Small intestine (tissue), 7 donors: ENCODE measurements around the gene SPHK2. TPM values are rescaled to one million over a fixed set of nuclear protein-coding genes. Genes with fewer than 3 reads are reported as not detected.
A peak's percentile ranks its signal among the peaks of the same experiment; 100 is the strongest.

Source experiments
- DNase-seq, 2 donors: peaks; one replicate each; pipeline versions ENCODE4 v3.0.0 to v3.0.0-alpha.2; 2013
- FAIRE-seq: peaks from 2 replicates; lab custom pipeline; 2012; peaks lifted over from hg19 to GRCh38; lab: Jason Lieb, UNC
- H3K27ac ChIP-seq, 3 donors: one replicate each; pipeline ENCODE4 v1.5.1; 2013; ENCODE audit warnings: low read length in 2 of 3, mild to moderate bottlenecking in 2 of 3, control low read depth in 1 of 3, inconsistent platforms in 1 of 3, low read depth in 1 of 3, moderate library complexity in 1 of 3
- H3K27me3 ChIP-seq, 3 donors: one replicate each; pipeline ENCODE4 v1.6.1; 2013; ENCODE audit warnings: low read length in 3 of 3, inconsistent platforms in 1 of 3; ENCODE audit not compliant: control insufficient read depth in 3 of 3, insufficient read depth in 3 of 3
- H3K36me3 ChIP-seq, 3 donors: one replicate each; pipeline ENCODE4 v1.6.1; 2013; ENCODE audit warnings: low read length in 3 of 3, inconsistent platforms in 1 of 3, low read depth in 1 of 3, mild to moderate bottlenecking in 1 of 3, moderate library complexity in 1 of 3; ENCODE audit not compliant: control insufficient read depth in 3 of 3, insufficient read depth in 2 of 3
- H3K4me1 ChIP-seq, 3 donors: one replicate each; pipeline ENCODE4 v1.6.1; 2013; ENCODE audit warnings: low read length in 2 of 3, inconsistent platforms in 1 of 3, low read depth in 1 of 3, mild to moderate bottlenecking in 1 of 3, moderate library complexity in 1 of 3; ENCODE audit not compliant: control insufficient read depth in 3 of 3, insufficient read depth in 2 of 3
- H3K4me3 ChIP-seq, 3 donors: one replicate each; pipeline ENCODE4 v1.5.1; 2013; ENCODE audit warnings: low read length in 3 of 3, control low read depth in 1 of 3, inconsistent platforms in 1 of 3, low read depth in 1 of 3, mild to moderate bottlenecking in 1 of 3, moderate library complexity in 1 of 3
- H3K9me3 ChIP-seq, 2 donors: one replicate each; pipeline ENCODE4 v1.6.1; 2013; ENCODE audit warnings: low read depth in 1 of 2, low read length in 1 of 2; ENCODE audit not compliant: control insufficient read depth in 2 of 2, insufficient read depth in 1 of 2
- WGBS, 3 donors: extraction: QIAGEN DNeasy Blood & Tissue Kit; methylation state at CpG; one replicate each; pipeline ENCODE4 v1.1.7; 2013; 5-methylcytosine and 5-hydroxymethylcytosine counted together
- polyA plus RNA-seq, 4 donors: library from polyadenylated mRNA; stranded (reverse) in 3 of 4; unstranded in 1 of 4; fragments of 200-250 nt in 3 of 4; fragments of 120-200 nt in 1 of 4; gene quantifications; one replicate each; pipeline versions ENCODE4 v1.2.1 to v1.2.3, GENCODE V29; 2013
- donor health status: healthy with polysubstance abuse.
- donor health status: control.
- donor health status: control.
- donor health status: Bipolar disorder and iron deficiency.
- donor health status: healthy.

The SPHK2 gene
- polyA plus RNA-seq, 4 donors = 22.1 to 85.7 (median 49.9) TPM

DNA sequence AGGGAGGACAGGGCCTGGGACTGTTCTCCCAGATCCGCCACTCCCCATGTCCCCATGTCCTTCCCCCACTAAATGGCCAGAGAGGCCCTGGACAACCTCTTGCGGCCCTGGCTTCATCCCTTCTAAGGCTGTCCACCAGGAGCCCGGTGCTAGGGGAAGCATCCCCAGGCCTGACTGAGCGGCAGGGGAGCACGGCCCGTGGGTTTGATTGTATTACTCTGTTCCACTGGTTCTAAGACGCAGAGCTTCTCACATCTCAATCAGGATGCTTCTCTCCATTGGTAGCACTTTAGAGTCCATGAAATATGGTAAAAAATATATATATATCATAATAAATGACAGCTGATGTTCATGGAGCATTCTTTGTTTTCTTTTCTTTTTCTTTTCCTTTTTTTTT lies 11.9 kb upstream of the SPHK2 start:
- Histone ChIP-seq H3K4me3 (no peak overlapping the region), H3K27ac (no peak overlapping the region), H3K27me3 (no peaks in the 10 kb centered on the region), H3K9me3 (no peaks in the 10 kb centered on the region), H3K4me1 (peaks cover 0 to 6% (median 0%) of the 10 kb centered on the region in 3 donors), H3K36me3 (peaks cover 0 to 74% (median 2%) of the 10 kb centered on the region in 3 donors)
- WGBS, 3 donors = 87 to 93% (median 88%) methylated on average over 7 of the region's 7 CpGs
- FAIRE-seq (no peak), DNase-seq (no peak)

DNA sequence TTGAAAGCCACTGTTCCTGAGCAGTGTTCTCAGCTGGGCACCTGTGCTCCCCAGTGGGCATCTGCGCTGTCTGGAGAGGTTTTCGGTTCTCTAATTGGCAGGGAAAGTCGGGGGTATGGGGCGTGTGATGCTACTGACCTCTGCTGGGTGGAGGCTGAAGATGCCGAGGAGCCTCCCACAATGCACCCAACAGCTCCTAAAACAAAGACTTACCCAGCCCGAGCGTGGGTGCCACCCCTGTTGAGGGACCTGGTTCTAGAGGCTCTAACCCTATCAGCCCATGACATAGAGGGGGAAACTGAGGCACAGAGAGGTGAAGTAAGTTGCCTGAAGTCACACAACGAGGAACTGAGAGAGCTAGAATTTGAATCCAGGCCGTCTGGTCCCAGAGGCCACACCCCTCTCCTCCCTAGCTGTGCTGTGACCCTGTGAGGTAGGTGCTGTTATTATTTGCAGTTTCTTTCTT lies 10.5 kb upstream of the SPHK2 start:
- DNase-seq = peak; percentile 50 to 54
- H3K4me1 ChIP-seq = peaks cover 0 to 14% (median 0%) of the 10 kb centered on the region in 3 donors
- H3K4me3 ChIP-seq = no peak overlapping the region
- 17 to 20% (median 18%) methylated on average over 9 of the region's 9 CpGs for WGBS, 3 donors
- no peaks in the 10 kb centered on the region for H3K9me3 ChIP-seq
- H3K27me3 ChIP-seq = no peaks in the 10 kb centered on the region
- H3K27ac ChIP-seq = no peak overlapping the region
- peaks cover 0 to 74% (median 2%) of the 10 kb centered on the region in 3 donors for H3K36me3 ChIP-seq
- FAIRE-seq = no peak

GRCh38 chr19:48609571-48610108 lies 9.7 kb upstream of the SPHK2 start:
- Histone ChIP-seq H3K27ac (no peak overlapping the region), H3K27me3 (no peaks in the 10 kb centered on the region), H3K4me1 (peaks cover 0 to 15% (median 0%) of the 10 kb centered on the region in 3 donors), H3K4me3 (no peak overlapping the region), H3K36me3 (peaks cover 0 to 71% (median 2%) of the 10 kb centered on the region in 3 donors), H3K9me3 (no peaks in the 10 kb centered on the region)
- DNase-seq (no peak), FAIRE-seq (no peak)
- 91 to 94% (median 94%) methylated on average over 20 of the region's 20 CpGs for WGBS, 3 donors

DNA sequence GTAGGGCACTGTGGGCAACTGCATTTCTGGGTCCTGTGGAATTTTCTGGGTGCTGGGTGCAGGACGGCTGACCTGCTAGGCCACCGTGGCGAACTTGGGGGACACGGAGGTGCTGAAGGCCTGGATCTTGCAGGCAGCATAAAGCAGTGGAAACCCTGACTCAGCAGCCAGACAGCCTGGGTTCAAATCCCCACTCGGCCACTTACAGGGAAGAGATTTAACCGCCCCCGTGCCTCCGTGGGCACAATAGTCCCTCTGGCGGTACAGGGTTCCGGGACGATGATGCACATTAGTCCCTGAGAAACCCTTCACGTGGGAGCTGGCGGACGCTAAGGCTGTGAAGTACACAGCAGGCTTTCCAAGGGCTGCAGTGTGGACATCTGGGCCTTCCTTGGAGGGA lies 7.4 kb upstream of the SPHK2 start:
- Histone ChIP-seq H3K9me3 (no peaks in the 10 kb centered on the region), H3K4me3 (no peak overlapping the region), H3K27me3 (no peaks in the 10 kb centered on the region), H3K4me1 (peaks cover 0 to 33% (median 0%) of the 10 kb centered on the region in 3 donors), H3K36me3 (peaks cover 2 to 76% (median 14%) of the 10 kb centered on the region in 3 donors), H3K27ac (no peak overlapping the region)
- no peak for DNase-seq
- WGBS, 3 donors = 86 to 89% (median 89%) methylated on average over 14 of the region's 14 CpGs
- FAIRE-seq = no peak

DNA sequence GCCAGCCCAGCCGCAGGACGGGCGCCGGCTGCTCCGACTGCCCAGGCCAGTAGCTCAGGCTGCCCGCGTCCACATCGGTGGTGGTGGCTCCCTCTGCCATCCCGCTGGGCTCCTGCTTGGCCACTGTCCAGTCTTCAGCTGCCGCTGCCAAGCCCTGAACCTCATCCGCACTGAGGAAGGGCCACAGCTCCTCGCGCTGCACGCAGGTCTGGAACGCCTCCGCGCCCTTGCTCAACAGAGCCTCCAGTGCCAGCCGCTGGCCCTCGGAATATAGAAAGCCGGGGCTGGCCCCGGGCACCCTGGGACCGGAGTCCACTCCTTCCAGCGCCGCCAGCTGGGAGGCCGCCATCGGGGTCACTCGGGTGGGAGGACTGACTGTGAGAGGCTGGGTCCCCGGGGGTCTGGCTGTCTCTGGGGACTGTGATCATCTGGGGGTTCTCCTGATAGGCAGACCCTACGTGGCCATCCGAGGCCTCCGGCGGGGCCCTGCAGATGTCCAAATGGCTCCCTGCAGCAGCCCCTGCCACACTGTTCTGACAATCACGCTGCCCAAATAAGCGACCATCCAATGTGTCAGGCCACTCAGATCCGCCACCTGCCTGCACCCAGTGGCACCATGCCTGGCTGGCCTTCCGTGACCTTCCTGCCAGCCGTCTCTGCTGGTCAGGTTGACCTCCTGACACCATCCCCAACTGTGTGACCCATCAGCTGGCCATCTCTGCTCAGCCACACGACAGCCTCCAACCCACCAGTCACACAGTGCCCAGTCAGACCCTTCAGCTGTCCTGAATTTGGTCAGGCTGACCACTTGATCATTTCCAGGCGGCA lies 6.1 kb upstream of the SPHK2 start:
- peak overlapping the region; percentile 12 to 68 (median 65) for H3K4me3 ChIP-seq
- H3K27ac ChIP-seq = peak overlapping the region; percentile 95 to 97 (median 96)
- no peaks in the 10 kb centered on the region for H3K27me3 ChIP-seq
- H3K9me3 ChIP-seq = no peaks in the 10 kb centered on the region
- H3K4me1 ChIP-seq = peaks cover 0 to 44% (median 5%) of the 10 kb centered on the region in 3 donors
- 14 to 66% (median 48%) methylated on average over 30 to 39 of the region's 39 CpGs for WGBS, 3 donors
- peak; percentile 31 to 80 for DNase-seq
- FAIRE-seq = no peak
- H3K36me3 ChIP-seq = peaks cover 2 to 76% (median 16%) of the 10 kb centered on the region in 3 donors

- 7 to 50% (median 32%) methylated on average over 13 of the region's 13 CpGs for WGBS, 3 donors
- Histone ChIP-seq H3K4me3 (peak overlapping the region; percentile 17 to 68 (median 65)), H3K27me3 (no peaks in the 10 kb centered on the region), H3K36me3 (peaks cover 2 to 76% (median 16%) of the 10 kb centered on the region in 3 donors), H3K4me1 (peaks cover 0 to 44% (median 5%) of the 10 kb centered on the region in 3 donors), H3K27ac (peak overlapping the region; percentile 95 to 97 (median 96)), H3K9me3 (no peaks in the 10 kb centered on the region)
- DNase-seq (peak in 1 of 2 donors; percentile 36), FAIRE-seq (no peak)
These were observed 5.4 kb upstream of the SPHK2 start for GRCh38 chr19:48613852-48614435.

GRCh38 chr19:48614436-48615230 lies 4.7 kb upstream of the SPHK2 start, which contains the start of gene FAM83E:
Gene FAM83E, minus strand, starts transcription at chr19:48615076. Its CDS starts 1,704 bp downstream, at chr19:48613372.
- 10 to 45% (median 30%) methylated on average over 28 to 31 of the region's 31 CpGs for WGBS, 3 donors
- Histone ChIP-seq H3K27me3 (no peaks in the 10 kb centered on the region), H3K4me3 (peak within 1 kb of the TSS; percentile 17 to 68 (median 65)), H3K4me1 (peaks cover 0 to 46% (median 5%) of the 10 kb centered on the region in 3 donors), H3K27ac (peak within 1 kb of the TSS; percentile 95 to 97 (median 96)), H3K9me3 (no peaks in the 10 kb centered on the region), H3K36me3 (peaks cover 2 to 70% (median 16%) of the 10 kb centered on the region in 3 donors)
- FAIRE-seq = no peak
- peak; percentile 98 to 99 for DNase-seq
